Inflammatory macrophage (primary cell): ENCODE results near the gene MAPKAP1.
"Not testable (repeated sequence)": the region's sequence is repeated elsewhere in the genome, so short reads cannot be mapped to it uniquely, and the experiment has no call there.

ENCODE experiments used
- DNase-seq, 2 donors: peaks; one replicate each; pipeline ENCODE4 v3.0.0-alpha.2; 2020 to 2022

Gene MAPKAP1

GRCh38 chr9:125600194-125600593 lies 106.8 kb downstream of the MAPKAP1 start:
- no peak for DNase-seq

GRCh38 chr9:125594223-125594610 lies 112.8 kb downstream of the MAPKAP1 start:
- no peak for DNase-seq

DNA sequence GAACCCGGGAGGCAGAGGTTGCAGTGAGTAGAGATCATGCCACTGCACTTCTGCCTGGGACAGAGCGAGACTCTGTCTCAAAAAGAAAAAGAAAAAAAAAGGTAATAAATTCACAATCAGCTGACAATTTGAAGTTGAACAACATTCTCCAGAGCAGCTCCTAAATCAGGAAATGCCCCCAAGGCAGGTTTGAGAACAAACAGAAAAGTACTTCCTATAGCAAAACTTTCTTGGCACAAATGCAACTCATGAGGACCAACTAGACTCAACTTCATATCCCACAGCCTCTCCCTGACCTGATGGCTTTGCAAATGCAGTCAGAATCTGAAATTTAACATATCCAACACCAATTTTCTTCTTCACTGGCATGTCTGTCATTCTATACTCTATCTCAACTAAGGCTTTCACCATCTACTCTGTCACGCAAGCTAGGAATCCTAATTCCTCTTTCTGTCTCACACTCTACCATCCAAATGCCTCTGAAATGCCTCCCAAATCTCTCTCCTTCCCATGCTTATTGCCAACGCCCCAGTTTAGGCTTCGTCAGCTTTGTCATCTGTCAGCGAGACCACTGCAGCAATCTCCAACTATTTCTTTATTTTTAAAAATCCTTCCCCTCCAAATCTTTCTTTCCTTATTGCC lies 113.3 kb downstream of the MAPKAP1 start:
- DNase-seq = peak; percentile 20 to 28

- no peak for DNase-seq
Observed at GRCh38 chr9:125591888-125592287, 115.1 kb downstream of the MAPKAP1 start.

GRCh38 chr9:125591245-125591644 lies 115.8 kb downstream of the MAPKAP1 start:
- DNase-seq = no peak

DNA sequence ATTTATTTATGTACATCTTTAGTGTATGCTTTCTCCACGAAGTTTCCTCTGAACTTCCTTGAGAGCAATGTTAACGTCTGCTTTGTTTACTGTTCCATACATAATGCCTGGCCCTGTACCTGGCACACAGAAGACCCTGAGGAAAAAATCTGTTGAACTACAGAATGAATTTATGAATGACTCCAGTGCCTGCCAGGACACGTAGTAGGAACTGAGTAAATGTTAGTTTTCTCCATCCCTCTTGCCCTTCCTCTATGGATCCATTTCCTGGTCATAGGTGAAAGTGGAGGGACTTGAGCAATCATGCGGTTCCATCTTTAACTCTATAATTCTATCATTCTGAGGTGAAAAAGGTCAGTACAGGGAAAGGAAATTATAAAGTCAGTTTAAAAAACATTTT lies 117.7 kb downstream of the MAPKAP1 start:
- DNase-seq = no peak

DNA sequence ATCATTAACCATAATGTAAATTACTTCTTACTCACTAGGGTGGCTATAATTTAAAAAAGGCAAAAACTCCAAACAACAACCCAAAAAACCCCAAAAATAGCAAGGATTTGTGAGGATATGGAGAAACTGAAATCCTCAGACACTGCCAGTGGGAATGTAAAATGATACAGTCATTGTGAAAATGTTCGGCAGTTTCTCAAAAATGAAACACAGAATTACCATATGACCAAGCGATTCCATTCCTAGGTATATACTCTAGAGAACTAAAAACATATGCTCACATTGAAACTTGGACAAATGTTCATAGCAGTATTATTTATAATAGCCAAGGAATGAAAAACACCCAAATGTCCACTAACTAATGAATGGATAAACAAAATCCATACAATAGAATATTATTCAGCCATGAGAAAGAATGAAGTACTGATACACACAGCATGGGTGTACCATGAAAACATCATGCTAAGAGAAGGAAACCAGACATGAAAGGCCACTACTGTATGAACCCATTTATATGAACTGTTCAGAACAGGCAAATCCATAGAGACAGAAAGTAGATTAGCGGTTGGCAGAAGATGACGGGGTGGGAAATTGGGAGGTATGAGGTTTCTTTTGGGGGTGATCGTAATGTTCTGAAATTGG lies 119.1 kb downstream of the MAPKAP1 start:
- DNase-seq = no peak

GRCh38 chr9:125586172-125586511 lies 120.9 kb downstream of the MAPKAP1 start:
- DNase-seq = no peak

DNA sequence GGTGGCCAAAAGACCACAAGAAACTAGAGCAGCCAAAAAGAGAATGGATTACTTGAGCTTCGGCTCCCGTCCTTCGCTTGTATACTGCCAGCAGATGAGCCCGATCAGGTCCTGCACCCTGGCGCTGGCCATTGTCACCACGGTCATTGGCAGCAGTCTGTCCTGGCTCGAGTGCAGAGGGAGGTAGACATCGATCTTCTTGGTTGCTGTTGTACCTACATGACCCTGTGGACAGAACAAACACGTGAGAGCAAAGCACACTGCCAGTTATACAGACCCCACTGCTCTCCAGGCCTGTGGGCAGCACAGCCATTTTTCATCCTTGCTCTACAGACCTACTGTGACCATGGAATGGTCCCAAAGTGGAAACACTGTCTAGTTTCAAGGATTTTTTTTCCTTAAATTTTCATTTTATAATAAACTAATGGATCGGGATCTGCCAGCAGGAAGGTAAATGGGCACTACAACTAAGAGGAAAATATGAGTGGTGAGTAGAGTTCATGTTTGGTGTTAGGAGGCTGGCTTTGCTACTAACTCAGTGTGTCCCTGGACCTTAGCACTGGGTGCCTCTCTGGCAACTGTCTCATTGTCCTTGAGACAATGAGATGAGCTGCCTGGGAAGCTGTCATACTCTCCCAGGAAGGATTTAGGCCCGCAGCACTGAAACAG lies 121.4 kb downstream of the MAPKAP1 start:
- no peak for DNase-seq

GRCh38 chr9:125580701-125581286 lies 126.2 kb downstream of the MAPKAP1 start:
- DNase-seq = no peak

GRCh38 chr9:125579030-125579932 lies 127.7 kb downstream of the MAPKAP1 start:
- no peak for DNase-seq

GRCh38 chr9:125574126-125574877 lies 132.7 kb downstream of the MAPKAP1 start:
- DNase-seq = no peak

- not testable (repeated sequence) for DNase-seq
Observed at GRCh38 chr9:125572461-125572860, 134.5 kb downstream of the MAPKAP1 start.

- DNase-seq = not testable (repeated sequence)
Observed at GRCh38 chr9:125571824-125572223, 135.2 kb downstream of the MAPKAP1 start.

GRCh38 chr9:125570246-125570645 lies 136.8 kb downstream of the MAPKAP1 start:
- no peak for DNase-seq

DNA sequence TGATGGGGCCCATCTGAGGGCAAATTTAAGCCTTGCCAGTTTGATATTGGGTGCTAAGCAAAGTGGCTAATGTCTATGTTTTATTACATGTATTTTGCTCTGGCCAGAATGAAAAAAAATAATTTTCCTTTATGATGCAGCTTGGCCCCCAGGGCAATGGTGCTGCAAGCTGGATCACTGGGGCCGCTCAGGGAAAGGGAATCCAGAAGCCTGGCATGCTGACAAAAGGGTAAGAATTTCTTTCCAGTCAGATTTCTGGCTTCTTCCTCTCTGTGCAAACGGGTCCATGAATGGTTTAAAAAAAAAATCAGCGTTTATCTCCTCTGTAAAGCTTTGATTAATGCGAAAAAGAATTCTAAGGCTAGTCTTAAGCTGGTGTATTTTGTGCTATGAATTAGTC lies 138.4 kb downstream of the MAPKAP1 start:
- no peak for DNase-seq

DNA sequence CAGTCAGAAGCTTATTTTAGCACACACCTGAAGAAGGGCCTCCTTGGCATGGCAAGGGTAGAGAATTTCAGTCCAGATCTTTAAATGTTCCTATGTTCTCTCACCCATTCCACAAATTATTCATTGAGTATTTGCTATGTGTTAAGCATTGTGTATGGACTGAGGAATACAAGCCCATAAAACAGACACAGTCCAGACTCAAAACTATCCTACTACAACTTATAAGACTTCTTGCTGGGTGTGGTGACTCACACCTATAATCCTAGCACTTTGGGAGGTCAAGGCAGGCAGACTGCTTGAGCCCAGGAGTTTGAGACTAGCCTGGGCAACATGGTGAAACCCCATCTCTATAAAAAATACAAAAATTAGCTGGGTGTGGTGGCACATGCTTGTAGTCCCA lies 141.0 kb downstream of the MAPKAP1 start:
- not testable (repeated sequence) for DNase-seq

GRCh38 chr9:125565126-125565525 lies 141.9 kb downstream of the MAPKAP1 start:
- DNase-seq = no peak

DNA sequence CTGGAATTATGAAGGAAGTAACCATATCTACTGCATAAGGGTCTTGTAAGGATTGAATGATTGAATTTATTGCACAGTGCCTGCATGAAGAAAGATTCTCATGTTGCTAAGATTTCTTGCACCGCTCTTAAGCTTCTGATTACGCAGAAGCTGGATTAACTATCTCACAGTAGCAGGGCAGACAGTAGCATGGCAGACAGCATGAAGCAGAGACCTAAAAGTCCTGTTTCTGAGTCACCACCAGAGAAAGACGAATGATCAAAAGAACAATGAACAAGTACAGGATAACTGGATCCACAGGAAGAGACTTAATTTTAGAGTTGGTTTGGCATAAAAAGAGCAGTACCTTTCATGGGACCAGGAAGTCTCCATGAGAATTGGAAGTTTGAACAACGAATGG lies 142.4 kb downstream of the MAPKAP1 start:
- no peak for DNase-seq

- DNase-seq = no peak
Observed at GRCh38 chr9:125561509-125562148, 145.4 kb downstream of the MAPKAP1 start.

GRCh38 chr9:125559894-125560293 lies 147.1 kb downstream of the MAPKAP1 start:
- DNase-seq = no peak
